SK-N-SH (cell line): ENCODE measurements around the gene VWA3A. TPM values are rescaled to one million over a fixed set of nuclear protein-coding genes. Genes with fewer than 3 reads are reported as not detected.

Experiments
- CTCF ChIA-PET: fragments of 300-600, 350-600 bp; formaldehyde crosslinking; extraction: SDS; loops from one replicate; lab custom pipeline; 2021; lab: Yijun Ruan, JAX
- POLR2A ChIA-PET: fragments of 350-600 bp; sonication (Branson Sonifier 250); formaldehyde crosslinking; extraction: SDS; loops from one replicate; lab custom pipeline; 2020; ENCODE audit warnings: antibody characterized with exemption, inconsistent platforms; lab: Yijun Ruan, JAX
- DNase-seq: peaks from one replicate; pipeline ENCODE4 v3.0.0; 2012
- H2AFZ ChIP-seq: fragments of 200-600 bp; sonication (generic); 2 replicates; pipeline ENCODE4 v1.8.1; 2016; ENCODE audit warnings: antibody characterized with exemption, mild to moderate bottlenecking, low read depth
- H3F3A ChIP-seq: fragments of 200-600 bp; sonication (generic); replicated peaks from 2 replicates; pipeline ENCODE3; 2016; ENCODE audit warnings: antibody characterized with exemption, mild to moderate bottlenecking; ENCODE audit not compliant: insufficient read depth
- H3K27ac ChIP-seq, 2 experiments: fragments of 200-500 bp in 1 of 2; fragments of 200-600 bp in 1 of 2; sonication (Bioruptor generic) in 1 of 2; sonication (generic), shearing (Covaris generic) in 1 of 2; 2 replicates each; pipeline versions ENCODE4 v1.5.1 to v1.6.1; 2014 to 2016; ENCODE audit warnings: low read depth in 2 of 2, inconsistent platforms in 1 of 2, low read length in 1 of 2, mild to moderate bottlenecking in 1 of 2, mixed read lengths in 1 of 2
- H3K27me3 ChIP-seq: fragments of 200-600 bp; sonication (generic), shearing (Covaris generic); 2 replicates; pipeline ENCODE4 v1.6.1; 2016; ENCODE audit warnings: mixed run types; ENCODE audit not compliant: insufficient read depth
- H3K36me3 ChIP-seq, 2 experiments: fragments of 200-500 bp in 1 of 2; fragments of 200-600 bp in 1 of 2; sonication (Bioruptor generic) in 1 of 2; sonication (generic) in 1 of 2; replicated peaks in 1 of 2; 2 replicates each; pipeline versions ENCODE3 to v1.5.1; 2014 to 2016; ENCODE audit warnings: low read length in 1 of 2, mild to moderate bottlenecking in 1 of 2; ENCODE audit not compliant: insufficient read depth in 2 of 2, control insufficient read depth in 1 of 2
- H3K4me1 ChIP-seq, 2 experiments: fragments of 200-500 bp in 1 of 2; fragments of 200-600 bp in 1 of 2; sonication (Bioruptor generic) in 1 of 2; sonication (generic), shearing (Covaris generic) in 1 of 2; 2 replicates each; pipeline versions ENCODE4 v1.5.1 to v1.6.1; 2014 to 2016; ENCODE audit warnings: low read depth in 1 of 2, low read length in 1 of 2, mixed run types in 1 of 2; ENCODE audit not compliant: insufficient read depth in 2 of 2, control insufficient read depth in 1 of 2
- H3K4me2 ChIP-seq: fragments of 200-600 bp; sonication (generic), shearing (Covaris generic); 2 replicates; pipeline ENCODE4 v1.6.1; 2017; ENCODE audit warnings: mixed run types
- H3K4me3 ChIP-seq, 2 experiments: fragments of 200-500 bp in 1 of 2; fragments of 200-600 bp in 1 of 2; sonication (Bioruptor generic) in 1 of 2; sonication (generic), shearing (Covaris generic) in 1 of 2; 2 replicates each; pipeline versions ENCODE4 v1.5.1 to v1.8.1; 2014 to 2016; ENCODE audit warnings: low read depth in 2 of 2, inconsistent platforms in 1 of 2, low read length in 1 of 2, mild to moderate bottlenecking in 1 of 2, mixed read lengths in 1 of 2, moderate library complexity in 1 of 2
- H3K79me2 ChIP-seq: fragments of 200-600 bp; sonication (generic); 2 replicates; pipeline ENCODE4 v1.8.1; 2017; ENCODE audit warnings: mild to moderate bottlenecking; ENCODE audit not compliant: insufficient read depth
- H3K9ac ChIP-seq: fragments of 200-600 bp; sonication (generic); 2 replicates; pipeline ENCODE4 v1.6.1; 2017; ENCODE audit warnings: mixed run types
- H3K9me2 ChIP-seq: fragments of 200-600 bp; sonication (generic); 2 replicates; pipeline ENCODE4 v1.6.1; 2017; ENCODE audit warnings: mixed run types
- H3K9me3 ChIP-seq: fragments of 200-600 bp; sonication (generic); 2 replicates; pipeline ENCODE4 v1.6.1; 2017; ENCODE audit warnings: mixed run types, mild to moderate bottlenecking, moderate library complexity
- H4K20me1 ChIP-seq: fragments of 200-600 bp; sonication (generic); 2 replicates; pipeline ENCODE4 v1.6.1; 2017; ENCODE audit warnings: mild to moderate bottlenecking, mixed run types; ENCODE audit not compliant: insufficient read depth
- CHD2 ChIP-seq: fragments of 150-350 bp; IDR thresholded peaks from 2 replicates; pipeline ENCODE4 v1.6.1; 2018; ENCODE audit warnings: low read length; ENCODE audit not compliant: partially characterized antibody
- ELF1 ChIP-seq: IDR thresholded peaks from 2 replicates; pipeline ENCODE4 v1.4.0; 2012
- EP300 ChIP-seq, 2 experiments: IDR thresholded peaks; 2 replicates each; pipeline versions ENCODE4 v1.4.0 to v1.6.1; 2012; ENCODE audit warnings: borderline replicate concordance in 1 of 2, low read depth in 1 of 2, low read length in 1 of 2
- EZH2phosphoT487 ChIP-seq: fragments of 200-600 bp; sonication (generic); IDR thresholded peaks from 2 replicates; pipeline ENCODE4 v1.6.1; 2017; ENCODE audit warnings: low read depth, mixed run types, mild to moderate bottlenecking, antibody characterized with exemption, moderate library complexity, borderline replicate concordance
- FOXJ3 ChIP-seq: sonication (generic); formaldehyde crosslinking; IDR thresholded peaks from 2 replicates; pipeline ENCODE4 v1.5.1; 2020; ENCODE audit warnings: mild to moderate bottlenecking, missing genetic modification reagents
- FOXM1 ChIP-seq: IDR thresholded peaks from 2 replicates; pipeline ENCODE4 v1.4.0; 2012; ENCODE audit warnings: low read depth, mild to moderate bottlenecking
- GABPA ChIP-seq: IDR thresholded peaks from 2 replicates; pipeline ENCODE4 v1.4.0; 2012; ENCODE audit warnings: low read depth, mild to moderate bottlenecking
- JUND ChIP-seq: IDR thresholded peaks from 2 replicates; pipeline ENCODE4 v1.4.0; 2012
- MEF2A ChIP-seq: IDR thresholded peaks from 2 replicates; pipeline ENCODE4 v1.4.0; 2012; ENCODE audit warnings: low read depth, borderline replicate concordance
- MXI1 ChIP-seq: IDR thresholded peaks from 2 replicates; pipeline ENCODE4 v1.6.1; 2012; ENCODE audit warnings: mild to moderate bottlenecking, low read depth, low read length, improper control_type of control experiment
- NFIC ChIP-seq: IDR thresholded peaks from 2 replicates; pipeline ENCODE4 v1.4.0; 2012; ENCODE audit warnings: borderline replicate concordance
- NRF1 ChIP-seq: IDR thresholded peaks from 2 replicates; pipeline ENCODE4 v1.6.1; 2012; ENCODE audit warnings: low read depth, mild to moderate bottlenecking, low read length
- POLR2AphosphoS5 ChIP-seq: IDR thresholded peaks from 2 replicates; pipeline ENCODE4 v1.6.1; 2012; ENCODE audit warnings: low read depth, low read length
- RCOR1 ChIP-seq: fragments of 150-350 bp; IDR thresholded peaks from 2 replicates; pipeline ENCODE4 v1.6.1; 2017; ENCODE audit warnings: antibody characterized with exemption, low read length
- REST ChIP-seq: IDR thresholded peaks from 2 replicates; pipeline ENCODE4 v1.6.1; 2012; ENCODE audit warnings: mild to moderate bottlenecking, low read depth, low read length, moderate library complexity
- RFX5 ChIP-seq: IDR thresholded peaks from 2 replicates; pipeline ENCODE4 v1.6.1; 2012; ENCODE audit warnings: mild to moderate bottlenecking, improper control_type of control experiment, low read length
- SIN3A ChIP-seq: IDR thresholded peaks from 2 replicates; pipeline ENCODE4 v1.6.1; 2012; ENCODE audit warnings: low read depth, mild to moderate bottlenecking, low read length, moderate library complexity, borderline replicate concordance
- TCF12 ChIP-seq: IDR thresholded peaks from 2 replicates; pipeline ENCODE4 v1.4.0; 2012
- TEAD4 ChIP-seq: IDR thresholded peaks from 2 replicates; pipeline ENCODE4 v1.4.0; 2012; ENCODE audit warnings: mild to moderate bottlenecking, borderline replicate concordance; ENCODE audit not compliant: insufficient read depth
- WGBS: methylation state at CpG from one replicate; pipeline ENCODE4 v1.1.6; 2017; ENCODE audit warnings: low lambda C conversion rate; 5-methylcytosine and 5-hydroxymethylcytosine counted together
- polyA plus RNA-seq, 3 experiments: library from polyadenylated mRNA; depleted of rRNA; stranded (reverse); fragments of >200 nt; gene quantifications; 2 replicates each; pipeline ENCODE4 v1.2.3, GENCODE V29; 2012
- TF ChIP-seq, protein P1 (sequence below): IDR thresholded peaks from 2 replicates; pipeline ENCODE4 v1.4.0; 2012; ENCODE audit warnings: low read depth, borderline replicate concordance
- TF ChIP-seq, protein P2 (sequence below): fragments of 150-350 bp; IDR thresholded peaks from 2 replicates; pipeline ENCODE4 v1.6.1; 2016; ENCODE audit warnings: mild to moderate bottlenecking, low read depth, low read length
- TF ChIP-seq, protein P3 (sequence below): IDR thresholded peaks from 2 replicates; pipeline ENCODE4 v1.4.0; 2012; ENCODE audit warnings: low read depth, borderline replicate concordance

Gene VWA3A
- polyA plus RNA-seq, 1 of the 3 experiments (the other 2 are of a cell fraction), result not detected

GRCh38 chr16:22130528-22130927 lies 38.2 kb downstream of the VWA3A start:
- H3F3A ChIP-seq, result no peaks in the 10 kb centered on the region
- TF ChIP-seq CHD2, result no peak
- no peak for TF ChIP-seq TEAD4
- no peak for TF ChIP-seq RCOR1
- TF ChIP-seq NFIC, result no peak
- TF ChIP-seq, protein P1, sequence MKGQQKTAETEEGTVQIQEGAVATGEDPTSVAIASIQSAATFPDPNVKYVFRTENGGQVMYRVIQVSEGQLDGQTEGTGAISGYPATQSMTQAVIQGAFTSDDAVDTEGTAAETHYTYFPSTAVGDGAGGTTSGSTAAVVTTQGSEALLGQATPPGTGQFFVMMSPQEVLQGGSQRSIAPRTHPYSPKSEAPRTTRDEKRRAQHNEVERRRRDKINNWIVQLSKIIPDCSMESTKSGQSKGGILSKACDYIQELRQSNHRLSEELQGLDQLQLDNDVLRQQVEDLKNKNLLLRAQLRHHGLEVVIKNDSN, result no peak
- no peak for TF ChIP-seq TCF12
- TF ChIP-seq FOXM1, result no peak
- TF ChIP-seq, all 33 proteins: peak for 0
- Histone ChIP-seq H3K27me3 (no peaks in the 10 kb centered on the region; the same call in 1 of the 2 replicates), H3K36me3 (no peaks in the 10 kb centered on the region), H3K9me2 (no peaks in the 10 kb centered on the region), H2AFZ (no peak overlapping the region), H3K4me2 (no peak overlapping the region), H3K9ac (no peak overlapping the region), H4K20me1 (no peaks in the 10 kb centered on the region), H3K4me1 (no peaks in the 10 kb centered on the region), H3K4me3 (no peak overlapping the region), H3K9me3 (no peaks in the 10 kb centered on the region), H3K79me2 (no peaks in the 10 kb centered on the region), H3K27ac (no peak overlapping the region)
- DNase-seq, result no peak
- CTCF ChIA-PET, result interaction anchor here (1.0 kb wide), 1 partner anchor 53 kb away, joined by 5 read pairs; no protein-coding TSS in a partner anchor
- POLR2A ChIA-PET, result no interaction called here

- Histone ChIP-seq H3K9me3 (no peaks in the 10 kb centered on the region), H3K27ac (no peak overlapping the region), H3K9ac (no peak overlapping the region), H3K79me2 (no peaks in the 10 kb centered on the region), H3K9me2 (no peaks in the 10 kb centered on the region), H3K27me3 (peaks cover 8% of the 10 kb centered on the region; the same call in 1 of the 2 replicates), H2AFZ (no peak overlapping the region), H3K4me2 (no peak overlapping the region), H3K4me3 (no peak overlapping the region), H3K36me3 (no peaks in the 10 kb centered on the region), H4K20me1 (no peaks in the 10 kb centered on the region), H3F3A (no peaks in the 10 kb centered on the region), H3K4me1 (no peaks in the 10 kb centered on the region)
- DNase-seq, result no peak
- CTCF ChIA-PET, result interaction anchor here (0.6 to 2.0 kb wide), 3 partner anchors 9 to 56 kb away, joined by 3 to 7 read pairs (median 5); no protein-coding TSS in a partner anchor
- 46% methylated on average over 5 of the region's 10 CpGs for WGBS
- POLR2A ChIA-PET, result no interaction called here
- no peak for TF ChIP-seq ELF1
- TF ChIP-seq EZH2phosphoT487, result no peak
- TF ChIP-seq, protein P2, sequence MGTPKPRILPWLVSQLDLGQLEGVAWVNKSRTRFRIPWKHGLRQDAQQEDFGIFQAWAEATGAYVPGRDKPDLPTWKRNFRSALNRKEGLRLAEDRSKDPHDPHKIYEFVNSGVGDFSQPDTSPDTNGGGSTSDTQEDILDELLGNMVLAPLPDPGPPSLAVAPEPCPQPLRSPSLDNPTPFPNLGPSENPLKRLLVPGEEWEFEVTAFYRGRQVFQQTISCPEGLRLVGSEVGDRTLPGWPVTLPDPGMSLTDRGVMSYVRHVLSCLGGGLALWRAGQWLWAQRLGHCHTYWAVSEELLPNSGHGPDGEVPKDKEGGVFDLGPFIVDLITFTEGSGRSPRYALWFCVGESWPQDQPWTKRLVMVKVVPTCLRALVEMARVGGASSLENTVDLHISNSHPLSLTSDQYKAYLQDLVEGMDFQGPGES, result no peak
- no peak for TF ChIP-seq REST
- TF ChIP-seq EP300 (IDR thresholded peaks at IDR 0.05; ENCODE audit: borderline replicate concordance in 1 of 2, low read depth in 1 of 2, low read length in 1 of 2), result no peak
- no peak for TF ChIP-seq NFIC
- TF ChIP-seq MXI1, result no peak
- no peak for TF ChIP-seq GABPA
- no peak for TF ChIP-seq RFX5
- TF ChIP-seq NRF1, result no peak
- TF ChIP-seq TEAD4, result no peak
- TF ChIP-seq, protein P3, sequence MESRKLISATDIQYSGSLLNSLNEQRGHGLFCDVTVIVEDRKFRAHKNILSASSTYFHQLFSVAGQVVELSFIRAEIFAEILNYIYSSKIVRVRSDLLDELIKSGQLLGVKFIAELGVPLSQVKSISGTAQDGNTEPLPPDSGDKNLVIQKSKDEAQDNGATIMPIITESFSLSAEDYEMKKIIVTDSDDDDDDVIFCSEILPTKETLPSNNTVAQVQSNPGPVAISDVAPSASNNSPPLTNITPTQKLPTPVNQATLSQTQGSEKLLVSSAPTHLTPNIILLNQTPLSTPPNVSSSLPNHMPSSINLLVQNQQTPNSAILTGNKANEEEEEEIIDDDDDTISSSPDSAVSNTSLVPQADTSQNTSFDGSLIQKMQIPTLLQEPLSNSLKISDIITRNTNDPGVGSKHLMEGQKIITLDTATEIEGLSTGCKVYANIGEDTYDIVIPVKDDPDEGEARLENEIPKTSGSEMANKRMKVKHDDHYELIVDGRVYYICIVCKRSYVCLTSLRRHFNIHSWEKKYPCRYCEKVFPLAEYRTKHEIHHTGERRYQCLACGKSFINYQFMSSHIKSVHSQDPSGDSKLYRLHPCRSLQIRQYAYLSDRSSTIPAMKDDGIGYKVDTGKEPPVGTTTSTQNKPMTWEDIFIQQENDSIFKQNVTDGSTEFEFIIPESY, result no peak
- no peak for TF ChIP-seq JUND
- no peak for TF ChIP-seq MEF2A
- TF ChIP-seq POLR2AphosphoS5, result no peak
- no peak for TF ChIP-seq SIN3A
- TF ChIP-seq FOXJ3 (CRISPR knock-in tag), result no peak
- no peak for TF ChIP-seq RCOR1
Observed at GRCh38 chr16:22132801-22133200, 40.5 kb downstream of the VWA3A start.
